BE2C (cell line): Measurements from ENCODE around the gene MLLT10.
"Not testable (repeated sequence)": the region's sequence is repeated elsewhere in the genome, so short reads cannot be mapped to it uniquely, and the experiment has no call there.

ENCODE experiments used
- DNase-seq: peaks from one replicate; pipeline ENCODE4 v3.0.0-alpha.2; 2020
- H3K27me3 ChIP-seq: fragments of 250-450 bp; sonication (Bioruptor Pico); 2 replicates; pipeline ENCODE4 v1.5.1; 2020; ENCODE audit warnings: mild to moderate bottlenecking
- H3K36me3 ChIP-seq: fragments of 250-450 bp; sonication (Bioruptor Pico); 2 replicates; pipeline ENCODE4 v1.5.1; 2020; ENCODE audit warnings: mild to moderate bottlenecking
- H3K4me1 ChIP-seq: fragments of 250-450 bp; sonication (Bioruptor Pico); 2 replicates; pipeline ENCODE4 v1.5.1; 2020
- H3K4me3 ChIP-seq: 2 replicates; pipeline ENCODE4 v1.5.1; 2011; ENCODE audit warnings: low read depth, low read length
- H3K9me3 ChIP-seq: fragments of 250-450 bp; sonication (Bioruptor Pico); 2 replicates; pipeline ENCODE4 v1.5.1; 2020
- TF ChIP-seq, protein P1 (sequence below): IDR thresholded peaks from 2 replicates; pipeline ENCODE4 v1.5.1; 2012; ENCODE audit warnings: mild to moderate bottlenecking, low read depth, low read length

The MLLT10 gene

DNA sequence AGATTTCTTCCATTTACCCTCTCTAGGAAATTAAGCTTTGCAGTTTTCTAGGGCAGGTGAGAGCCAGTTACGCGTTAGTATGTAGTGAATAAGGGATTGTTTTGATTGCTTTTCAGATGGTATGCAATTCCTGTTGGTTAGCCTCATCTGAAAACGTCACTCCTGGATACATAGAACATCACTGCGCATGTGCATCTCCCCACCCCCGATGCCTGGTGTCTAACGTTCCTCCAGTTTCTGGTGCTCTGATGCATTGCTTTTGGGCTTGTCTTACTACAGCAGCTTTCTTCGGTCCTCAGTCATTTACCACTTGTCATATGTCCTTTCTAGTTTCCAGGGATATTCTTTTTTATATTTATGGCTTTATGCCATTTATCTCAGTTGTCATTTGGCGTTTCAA lies 22.5 kb downstream of the MLLT10 start:
- DNase-seq = no peak
- H3K36me3 ChIP-seq = peaks cover 36% of the 10 kb centered on the region
- H3K9me3 ChIP-seq = no peaks in the 10 kb centered on the region
- TF ChIP-seq, protein P1, sequence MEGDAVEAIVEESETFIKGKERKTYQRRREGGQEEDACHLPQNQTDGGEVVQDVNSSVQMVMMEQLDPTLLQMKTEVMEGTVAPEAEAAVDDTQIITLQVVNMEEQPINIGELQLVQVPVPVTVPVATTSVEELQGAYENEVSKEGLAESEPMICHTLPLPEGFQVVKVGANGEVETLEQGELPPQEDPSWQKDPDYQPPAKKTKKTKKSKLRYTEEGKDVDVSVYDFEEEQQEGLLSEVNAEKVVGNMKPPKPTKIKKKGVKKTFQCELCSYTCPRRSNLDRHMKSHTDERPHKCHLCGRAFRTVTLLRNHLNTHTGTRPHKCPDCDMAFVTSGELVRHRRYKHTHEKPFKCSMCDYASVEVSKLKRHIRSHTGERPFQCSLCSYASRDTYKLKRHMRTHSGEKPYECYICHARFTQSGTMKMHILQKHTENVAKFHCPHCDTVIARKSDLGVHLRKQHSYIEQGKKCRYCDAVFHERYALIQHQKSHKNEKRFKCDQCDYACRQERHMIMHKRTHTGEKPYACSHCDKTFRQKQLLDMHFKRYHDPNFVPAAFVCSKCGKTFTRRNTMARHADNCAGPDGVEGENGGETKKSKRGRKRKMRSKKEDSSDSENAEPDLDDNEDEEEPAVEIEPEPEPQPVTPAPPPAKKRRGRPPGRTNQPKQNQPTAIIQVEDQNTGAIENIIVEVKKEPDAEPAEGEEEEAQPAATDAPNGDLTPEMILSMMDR = no peak
- H3K27me3 ChIP-seq = no peaks in the 10 kb centered on the region
- no peaks in the 10 kb centered on the region for H3K4me1 ChIP-seq
- H3K4me3 ChIP-seq = no peak overlapping the region

DNA sequence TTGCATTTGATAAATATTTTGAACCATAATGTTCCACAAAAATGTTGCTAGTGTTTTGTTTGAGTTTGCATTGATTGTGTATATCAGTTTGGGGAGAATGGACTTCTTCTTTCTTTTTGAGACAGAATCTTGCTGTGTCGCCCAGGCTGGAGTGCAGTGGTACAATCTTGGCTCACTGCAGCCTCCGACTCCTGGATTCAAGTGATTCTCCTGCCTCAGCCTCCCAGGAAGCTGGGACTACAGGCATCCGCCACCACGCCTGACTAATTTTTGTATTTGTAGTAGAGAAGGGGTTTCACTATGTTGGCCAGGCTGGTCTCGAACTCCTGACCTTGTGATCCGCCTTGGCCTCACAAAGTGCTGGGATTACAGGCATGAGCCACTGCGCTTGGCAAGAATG lies 25.0 kb downstream of the MLLT10 start:
- not testable (repeated sequence) for H3K27me3 ChIP-seq, DNase-seq, H3K4me3 ChIP-seq, H3K9me3 ChIP-seq, H3K4me1 ChIP-seq
- peaks cover 32% of the 10 kb centered on the region for H3K36me3 ChIP-seq

DNA sequence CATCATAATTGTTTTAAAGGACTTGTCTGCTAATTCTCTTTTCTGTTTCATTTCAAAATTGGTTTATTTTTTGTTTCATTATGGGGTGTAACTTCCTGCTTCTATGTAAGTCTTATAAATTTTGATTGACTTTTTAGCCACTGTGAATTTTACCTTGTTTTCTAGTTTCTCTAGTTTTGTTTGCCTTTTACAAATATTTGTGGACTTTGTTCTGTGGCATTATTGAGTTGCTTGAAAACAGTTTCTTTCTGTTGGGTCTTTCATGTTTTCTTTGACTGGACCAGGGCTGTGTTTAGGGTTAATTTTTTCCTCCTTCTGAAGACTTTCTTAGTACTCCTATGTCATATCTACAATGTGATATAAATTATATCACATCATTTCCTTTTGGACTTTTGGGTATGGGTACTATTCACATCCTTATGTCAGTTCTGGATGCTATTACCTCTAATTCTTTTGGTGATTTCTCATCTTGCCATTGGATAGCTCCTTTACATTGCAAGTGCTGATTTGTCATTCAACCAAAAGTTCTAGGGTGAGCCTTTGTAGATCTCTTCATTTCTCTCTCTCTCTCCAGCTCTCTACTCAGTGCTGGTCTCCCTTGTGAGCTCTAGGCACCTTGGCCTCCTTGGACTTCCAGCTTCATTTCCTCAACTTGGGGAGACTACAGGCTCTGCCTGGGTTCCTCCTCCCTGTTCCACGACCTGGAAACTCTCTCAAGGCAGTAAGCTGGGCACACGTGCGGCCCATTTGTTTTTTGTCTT lies 36.9 kb downstream of the MLLT10 start:
- Histone ChIP-seq H3K4me3 (no peak overlapping the region), H3K36me3 (peaks cover 4% of the 10 kb centered on the region), H3K4me1 (no peaks in the 10 kb centered on the region; the same call in 1 of the 2 replicates), H3K27me3 (no peaks in the 10 kb centered on the region), H3K9me3 (no peaks in the 10 kb centered on the region)
- DNase-seq = no peak
- TF ChIP-seq, protein P1 = no peak

DNA sequence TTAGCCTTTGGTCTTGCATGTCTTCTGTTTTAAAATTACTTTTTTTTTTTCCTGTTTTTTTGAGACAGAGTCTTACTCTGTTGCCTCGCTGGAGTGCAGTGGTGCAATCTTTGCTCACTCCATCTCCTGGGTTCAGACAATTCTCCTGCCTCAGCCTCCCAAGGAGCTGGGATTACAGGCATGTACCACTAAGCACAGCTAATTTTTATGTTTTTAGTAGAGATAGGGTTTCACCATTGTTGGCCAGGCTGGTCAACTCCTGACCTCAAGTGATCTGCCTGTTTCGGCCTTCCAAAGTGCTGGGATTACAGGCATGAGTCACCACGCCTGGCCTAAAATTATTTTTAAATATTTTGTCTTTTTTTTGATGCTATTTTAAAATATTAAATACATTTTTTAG lies 38.5 kb downstream of the MLLT10 start:
- no peaks in the 10 kb centered on the region for H3K27me3 ChIP-seq
- H3K36me3 ChIP-seq = no peaks in the 10 kb centered on the region
- no peak for DNase-seq
- no peaks in the 10 kb centered on the region; the same call in 1 of the 2 replicates for H3K4me1 ChIP-seq
- no peaks in the 10 kb centered on the region for H3K9me3 ChIP-seq
- TF ChIP-seq, protein P1 = no peak
- no peak overlapping the region for H3K4me3 ChIP-seq

DNA sequence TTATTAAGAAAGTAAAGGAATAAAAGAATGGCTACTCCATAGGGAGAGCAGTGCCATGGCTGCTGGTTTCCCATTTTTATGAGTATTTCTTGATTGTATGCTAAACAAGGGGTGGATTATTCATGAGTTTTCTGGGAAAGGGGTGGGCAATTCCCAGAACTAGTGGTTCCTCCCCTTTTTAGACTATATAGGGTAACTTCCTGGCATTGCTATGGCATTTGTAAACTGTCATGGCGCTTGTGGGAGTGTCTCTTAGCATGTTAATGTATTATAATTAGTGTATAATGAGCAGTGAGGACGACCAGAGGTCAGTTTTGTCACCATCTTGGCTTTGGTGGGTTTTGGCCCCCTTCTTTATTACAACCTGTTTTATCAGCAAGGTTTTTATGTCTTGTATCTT lies 40.5 kb downstream of the MLLT10 start:
- DNase-seq, H3K27me3 ChIP-seq, H3K36me3 ChIP-seq, H3K4me1 ChIP-seq, H3K9me3 ChIP-seq, H3K4me3 ChIP-seq: not testable (repeated sequence)

DNA sequence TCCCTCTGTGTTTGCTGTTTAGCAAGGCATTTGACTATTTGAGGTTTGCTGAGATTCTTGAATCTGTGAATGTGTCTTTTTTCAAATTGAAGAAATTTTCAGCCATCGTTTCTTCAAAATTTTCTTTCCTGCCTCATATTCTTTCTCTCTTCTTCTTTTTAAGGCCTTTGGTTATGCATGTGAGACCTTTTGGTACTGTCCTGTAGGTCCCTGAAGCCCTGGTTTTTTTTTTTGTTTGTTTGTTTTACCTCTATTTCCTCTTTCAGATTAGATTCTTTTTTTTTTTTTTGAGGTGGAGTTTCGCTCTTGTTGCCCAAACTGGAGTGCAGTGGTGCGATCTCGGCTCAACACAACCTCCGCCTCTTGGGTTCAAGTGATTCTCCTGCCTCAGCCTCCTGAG lies 45.3 kb downstream of the MLLT10 start:
- no peak for DNase-seq

DNA sequence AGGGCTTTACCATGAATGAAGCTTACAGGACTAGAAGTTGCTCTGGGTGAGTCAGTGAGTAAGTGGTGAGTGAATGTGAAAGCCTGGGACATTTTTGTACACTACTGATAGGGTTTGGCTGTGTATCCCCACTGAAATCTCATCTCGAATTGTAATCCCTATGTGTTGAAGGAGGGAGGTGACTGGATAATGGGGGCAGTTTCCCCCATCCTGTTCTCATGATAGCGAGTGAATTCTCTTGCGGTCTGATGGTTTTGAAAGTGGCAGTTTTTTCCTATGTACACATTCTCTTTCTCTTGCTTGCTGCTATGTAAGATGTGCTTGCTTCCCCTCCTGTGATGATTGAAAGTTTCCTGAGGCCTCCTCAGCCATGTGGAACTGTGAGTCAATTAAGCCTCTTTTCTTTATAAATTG lies 47.4 kb downstream of the MLLT10 start:
- not testable (repeated sequence) for H3K4me3 ChIP-seq, H3K9me3 ChIP-seq, H3K4me1 ChIP-seq, H3K27me3 ChIP-seq, H3K36me3 ChIP-seq, DNase-seq

More for the DNA sequence above, 45.3 kb downstream of the MLLT10 start:
- Histone ChIP-seq H3K4me3 (no peak overlapping the region), H3K27me3 (no peaks in the 10 kb centered on the region), H3K9me3 (no peaks in the 10 kb centered on the region), H3K36me3 (no peaks in the 10 kb centered on the region), H3K4me1 (no peaks in the 10 kb centered on the region)
- TF ChIP-seq, protein P1 = no peak
